Measurements from ENCODE around the gene OPRD1.

OPRD1 gene

GRCh38 chr1:28886731-28887418 lies 74.9 kb downstream of the OPRD1 start (continued):
- TF ChIP-seq GFI1B (tag by site-specific recombination; IDR thresholded peaks at IDR 0.05) = no peak
- TF ChIP-seq MYNN (tag by site-specific recombination; IDR thresholded peaks at IDR 0.05; ENCODE audit: borderline replicate concordance) = no peak
- no peak for TF ChIP-seq EGR2 (tag by site-specific recombination; IDR thresholded peaks at IDR 0.05; ENCODE audit: low read depth)
- TF ChIP-seq ZNF19 (tag by site-specific recombination; IDR thresholded peaks at IDR 0.05; ENCODE audit: low read depth) = no peak
- TF ChIP-seq ZNF146 (tag by site-specific recombination; IDR thresholded peaks at IDR 0.05) = no peak
- no peak for TF ChIP-seq ZNF23 (tag by site-specific recombination; IDR thresholded peaks at IDR 0.05; ENCODE audit: borderline replicate concordance)
- no peak for TF ChIP-seq ZNF10 (tag by site-specific recombination; IDR thresholded peaks at IDR 0.05)
- TF ChIP-seq ZNF639 (tag by site-specific recombination; IDR thresholded peaks at IDR 0.05) = no peak
- no peak for TF ChIP-seq ZNF585B (tag by site-specific recombination; IDR thresholded peaks at IDR 0.05)
- no peak for TF ChIP-seq TCF7L2 (IDR thresholded peaks at IDR 0.05; ENCODE audit: borderline replicate concordance, low read depth, low read length)
- peak; percentile 52; the same call in 1 of the 2 replicates for TF ChIP-seq ZBTB48 (tag by site-specific recombination; IDR thresholded peaks at IDR 0.05)
- peak; percentile 33; the same call in 1 of the 2 replicates for TF ChIP-seq KLF17 (tag by site-specific recombination; IDR thresholded peaks at IDR 0.05)
- TF ChIP-seq ZNF280D (tag by site-specific recombination; IDR thresholded peaks at IDR 0.05) = no peak
- TF ChIP-seq ELK4 (IDR thresholded peaks at IDR 0.05; ENCODE audit: borderline replicate concordance, low read depth, low read length) = no peak
- 0 out of 2 replicates have a peak, but pooled peaks have one; percentile 17 for TF ChIP-seq ZFP69B (tag by site-specific recombination; IDR thresholded peaks at IDR 0.05)
- TF ChIP-seq ZFP3 (tag by site-specific recombination; IDR thresholded peaks at IDR 0.05; ENCODE audit: low read depth) = no peak
- TF ChIP-seq ZNF157 (tag by site-specific recombination; IDR thresholded peaks at IDR 0.05) = no peak
- no peak for TF ChIP-seq ZNF37A (tag by site-specific recombination; IDR thresholded peaks at IDR 0.05)
- no peak for TF ChIP-seq ZNF266 (tag by site-specific recombination; IDR thresholded peaks at IDR 0.05; ENCODE audit: low read depth)
- peak; percentile 76; the same call in 1 of the 2 replicates for TF ChIP-seq ZNF561 (tag by site-specific recombination; IDR thresholded peaks at IDR 0.05; ENCODE audit: borderline replicate concordance)
- TF ChIP-seq ZFP37 (tag by site-specific recombination; IDR thresholded peaks at IDR 0.05) = 0 out of 2 replicates have a peak, but pooled peaks have one; percentile 23
- TF ChIP-seq ZNF701 (tag by site-specific recombination; IDR thresholded peaks at IDR 0.05) = no peak
- TF ChIP-seq ZNF692 (tag by site-specific recombination; IDR thresholded peaks at IDR 0.05) = peak; percentile 60
- TF ChIP-seq ZSCAN18 (tag by site-specific recombination; IDR thresholded peaks at IDR 0.05) = no peak
- TF ChIP-seq AEBP2 (tag by site-specific recombination; IDR thresholded peaks at IDR 0.05; ENCODE audit: borderline replicate concordance) = no peak
- TF ChIP-seq ZNF600 (tag by site-specific recombination; IDR thresholded peaks at IDR 0.05) = peak; percentile 79
- no peak for TF ChIP-seq ZSCAN23 (tag by site-specific recombination; IDR thresholded peaks at IDR 0.05)
- TF ChIP-seq ZNF514 (tag by site-specific recombination; IDR thresholded peaks at IDR 0.05) = no peak
- TF ChIP-seq ZNF121 (tag by site-specific recombination; IDR thresholded peaks at IDR 0.05) = peak; percentile 97

Data from HEK293 (cell line).